GM10847 (cell line): Measurements from ENCODE around the gene ASF1B.

Experiments used
- POLR2A ChIP-seq: IDR thresholded peaks from 2 replicates; pipeline ENCODE4 v1.6.1; 2011; ENCODE audit not compliant: insufficient read length; ENCODE audit errors: extremely low read depth

The ASF1B gene

DNA sequence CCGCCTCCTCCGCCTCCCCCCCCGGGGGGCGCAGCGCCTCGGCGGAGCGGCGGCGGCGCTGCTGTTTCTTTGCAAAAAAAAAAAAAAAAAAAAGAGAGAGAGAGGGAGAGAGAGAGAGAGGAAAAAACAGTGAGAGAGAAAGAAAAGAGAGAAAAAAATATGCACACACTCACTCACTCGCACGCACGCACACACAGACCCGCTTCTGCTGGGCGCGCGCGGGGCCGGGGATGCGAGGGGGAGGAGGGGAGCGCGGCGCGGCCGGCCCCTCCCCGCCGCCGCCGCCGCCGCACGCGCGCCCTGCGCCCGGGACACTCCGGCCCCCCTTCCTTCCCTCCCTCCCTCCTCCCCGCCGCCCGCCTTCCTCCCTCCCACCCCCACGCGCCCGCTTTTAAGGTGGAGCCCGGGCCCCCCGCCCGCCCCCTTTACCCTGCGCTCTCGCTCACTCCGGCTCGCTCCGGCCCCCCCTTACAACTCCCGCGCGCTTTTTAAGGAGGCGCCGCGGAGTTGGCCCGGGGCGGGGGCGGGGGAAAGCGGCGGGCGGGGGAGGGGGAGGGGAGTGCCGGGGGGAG, 45.8 kb downstream of the ASF1B start, which contains the start of gene SAMD1:
TSS of gene SAMD1 (minus strand) at position 243 of the 572 bp plus-strand sequence.
- TF ChIP-seq POLR2A, result no peak

GRCh38 chr19:14089662-14090508, 46.5 kb downstream of the ASF1B start:
- TF ChIP-seq POLR2A, result no peak

GRCh38 chr19:14089412-14089661, 47.1 kb downstream of the ASF1B start:
- TF ChIP-seq POLR2A, result no peak

GRCh38 chr19:14088634-14089411, 47.6 kb downstream of the ASF1B start:
- no peak for TF ChIP-seq POLR2A

GRCh38 chr19:14086098-14086497, 50.3 kb downstream of the ASF1B start:
- no peak for TF ChIP-seq POLR2A

GRCh38 chr19:14085309-14085995, 50.9 kb downstream of the ASF1B start, which contains the start of gene C19orf67:
TSS of gene C19orf67 (minus strand) at chr19:14085783. CDS start at chr19:14085627, 156 bp downstream.
- no peak for TF ChIP-seq POLR2A

DNA sequence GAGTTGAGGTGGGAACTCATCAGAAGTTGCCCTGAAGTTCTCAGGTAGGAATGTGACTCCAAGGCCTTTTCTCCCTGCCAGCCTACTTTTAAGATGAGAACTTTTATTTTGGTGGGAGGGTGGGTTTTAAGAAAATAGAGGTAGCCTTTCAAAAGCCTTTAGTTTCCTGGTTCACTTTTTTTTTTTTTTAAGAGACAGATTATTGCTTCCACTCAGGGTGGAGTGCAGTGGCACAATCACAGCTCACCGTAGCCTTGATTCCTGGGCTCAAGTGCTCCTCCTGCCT, 53.8 kb downstream of the ASF1B start:
- no peak for TF ChIP-seq POLR2A

- TF ChIP-seq POLR2A, result no peak
Measured at GRCh38 chr19:14081797-14082674, 54.4 kb downstream of the ASF1B start.

DNA sequence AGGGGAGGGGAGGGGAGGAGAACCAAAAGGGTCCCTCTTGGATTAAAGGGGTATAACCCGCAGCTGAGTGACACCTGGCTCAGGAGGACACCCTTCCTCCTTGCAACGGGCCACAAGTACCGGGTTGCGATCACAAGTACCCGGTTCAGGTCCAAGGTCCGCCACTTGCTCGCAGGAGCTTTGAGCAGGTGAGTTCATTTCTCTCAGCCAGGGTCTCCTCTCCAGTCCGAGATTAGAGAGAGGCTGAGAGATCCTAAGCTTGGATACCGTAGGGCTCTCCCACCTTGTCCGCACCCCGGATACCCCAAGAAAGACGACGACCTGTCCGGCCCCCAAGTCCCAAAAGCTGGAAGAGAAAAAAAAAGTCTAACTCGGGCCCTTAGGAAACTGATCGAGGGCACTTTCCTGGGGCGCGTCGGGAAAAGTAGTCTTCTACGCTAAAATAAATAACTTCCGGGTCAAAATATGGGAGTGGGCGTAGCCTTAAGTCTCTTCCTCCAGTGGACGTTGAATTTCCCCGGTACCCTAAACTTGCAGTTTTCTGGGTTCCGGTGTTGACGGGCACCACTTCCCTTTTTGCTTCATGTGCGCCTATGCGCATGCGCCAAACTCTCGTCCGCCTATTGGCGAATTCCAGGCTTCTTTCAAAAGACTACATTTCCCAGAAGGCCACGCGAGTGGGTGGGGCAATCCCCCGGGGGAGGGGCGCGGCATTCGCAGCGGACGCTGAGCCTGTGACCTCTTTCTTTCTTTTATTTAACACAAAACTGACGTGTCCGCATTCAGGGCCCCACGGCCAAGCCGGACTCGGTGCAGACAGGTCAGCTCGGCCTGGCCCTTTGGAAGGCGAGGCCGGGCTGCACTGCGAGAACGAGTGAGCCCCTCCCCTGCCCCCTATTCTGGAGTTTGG, 55.2 kb downstream of the ASF1B start:
- TF ChIP-seq POLR2A, result peak; percentile 52

GRCh38 chr19:14078411-14078810, 58.0 kb downstream of the ASF1B start:
- TF ChIP-seq POLR2A, result no peak

DNA sequence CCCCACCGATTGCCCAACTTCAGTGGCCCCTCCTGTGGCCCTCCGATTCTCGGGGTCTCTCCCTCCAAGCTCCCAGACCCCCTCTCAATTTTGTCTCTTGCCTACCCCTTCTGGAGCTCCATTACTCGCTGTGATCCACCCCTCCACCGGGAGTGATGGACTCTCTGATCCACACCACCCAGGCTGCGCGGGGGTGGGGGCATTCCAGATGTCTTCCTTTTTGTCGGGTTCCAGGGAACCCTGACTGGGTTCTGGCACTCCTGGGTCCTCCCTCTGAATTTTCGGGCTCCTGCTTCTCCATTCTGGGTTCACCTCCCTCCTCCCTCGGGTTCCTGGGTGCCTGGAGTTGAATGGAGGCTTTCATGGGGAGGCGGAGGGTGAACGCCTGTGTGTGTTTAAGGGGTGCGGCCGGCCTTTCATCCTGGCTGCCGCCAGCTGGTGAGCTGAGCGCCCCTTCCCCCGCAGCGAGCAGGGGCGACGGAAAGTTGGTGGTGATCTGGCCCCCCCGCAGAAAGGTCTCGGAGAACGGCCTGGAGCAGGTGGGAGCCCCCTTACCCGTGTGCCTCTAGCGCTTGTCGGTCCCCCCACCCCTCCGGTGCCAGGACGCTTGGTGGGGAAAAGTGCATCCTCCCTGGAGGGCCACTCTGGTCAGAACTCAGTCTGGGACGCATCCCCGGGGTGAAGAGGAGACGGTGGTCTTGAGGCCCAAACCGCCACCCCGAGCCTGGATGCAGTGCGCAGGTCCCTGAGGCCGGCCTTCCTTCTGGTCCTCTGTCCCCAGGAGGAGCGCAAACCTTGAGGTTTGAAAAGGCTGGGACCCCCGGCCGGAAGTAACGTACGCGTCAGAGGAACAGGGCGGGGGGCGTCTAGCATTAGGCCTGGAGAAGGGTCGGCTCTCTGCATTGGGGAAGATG, 62.2 kb downstream of the ASF1B start:
- TF ChIP-seq POLR2A, result no peak

DNA sequence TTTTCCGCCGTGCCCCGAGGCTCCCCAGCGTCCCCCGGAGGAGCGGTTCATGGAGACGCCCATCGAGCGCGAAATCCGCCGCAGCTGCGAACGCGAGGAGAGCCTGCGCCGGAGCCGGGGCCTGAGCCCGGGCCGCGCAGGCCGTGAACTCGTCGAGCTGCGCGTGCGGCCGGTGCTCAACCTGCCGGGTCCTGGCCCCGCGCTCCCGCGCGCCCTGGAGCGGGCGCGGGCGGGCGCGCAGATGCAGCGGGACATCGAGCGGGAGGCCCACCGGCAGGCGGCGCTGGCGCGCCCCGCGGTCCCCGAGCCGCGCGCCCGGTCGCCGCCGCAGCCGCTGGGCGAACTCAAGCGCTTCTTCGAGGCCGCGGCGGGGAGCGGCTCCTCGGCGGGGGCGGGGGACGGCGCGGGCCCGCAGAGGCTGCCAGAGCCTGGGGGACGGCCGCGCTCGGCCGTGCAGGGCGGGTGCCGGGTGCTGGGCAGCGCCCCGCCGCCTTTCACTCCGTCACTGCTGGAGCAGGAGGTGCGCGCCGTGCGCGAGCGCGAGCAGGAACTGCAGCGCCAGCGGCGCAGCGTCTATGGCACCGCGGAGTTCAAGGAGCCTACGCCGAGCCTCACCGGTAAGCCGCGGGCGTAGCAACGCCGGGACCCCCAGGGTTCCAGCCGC, 63.0 kb downstream of the ASF1B start:
- peak; percentile 16 for TF ChIP-seq POLR2A
